Mononuclear cell (primary cell): ENCODE data around the gene TAF9B. TPM values are rescaled to one million over a fixed set of nuclear protein-coding genes. Genes with fewer than 3 reads are reported as not detected.
"Not testable (repeated sequence)": the region's sequence is repeated elsewhere in the genome, so short reads cannot be mapped to it uniquely, and the experiment has no call there.

Experiments used
- H3K27me3 ChIP-seq: 2 replicates; pipeline ENCODE4 v1.6.0; 2011; ENCODE audit warnings: low read length, control low read depth; ENCODE audit not compliant: insufficient read depth
- H3K4me1 ChIP-seq: 2 replicates; pipeline ENCODE4 v1.5.1; 2011; ENCODE audit warnings: mild to moderate bottlenecking, low read length, control low read depth; ENCODE audit not compliant: insufficient read depth
- H3K4me3 ChIP-seq: 2 replicates; pipeline ENCODE4 v1.5.1; 2011; ENCODE audit warnings: mild to moderate bottlenecking, low read length, moderate library complexity
- H3K9me3 ChIP-seq: 2 replicates; pipeline ENCODE4 v1.5.1; 2011; ENCODE audit warnings: low read depth, mild to moderate bottlenecking, control low read depth, low read length
- total RNA-seq: library from RNA; depleted of rRNA; stranded (reverse); fragments of >200 nt; gene quantifications from one replicate; pipeline ENCODE4 v1.2.3, GENCODE V29; 2012

The TAF9B gene
- total RNA-seq, 1 donor = 15.5 TPM

DNA sequence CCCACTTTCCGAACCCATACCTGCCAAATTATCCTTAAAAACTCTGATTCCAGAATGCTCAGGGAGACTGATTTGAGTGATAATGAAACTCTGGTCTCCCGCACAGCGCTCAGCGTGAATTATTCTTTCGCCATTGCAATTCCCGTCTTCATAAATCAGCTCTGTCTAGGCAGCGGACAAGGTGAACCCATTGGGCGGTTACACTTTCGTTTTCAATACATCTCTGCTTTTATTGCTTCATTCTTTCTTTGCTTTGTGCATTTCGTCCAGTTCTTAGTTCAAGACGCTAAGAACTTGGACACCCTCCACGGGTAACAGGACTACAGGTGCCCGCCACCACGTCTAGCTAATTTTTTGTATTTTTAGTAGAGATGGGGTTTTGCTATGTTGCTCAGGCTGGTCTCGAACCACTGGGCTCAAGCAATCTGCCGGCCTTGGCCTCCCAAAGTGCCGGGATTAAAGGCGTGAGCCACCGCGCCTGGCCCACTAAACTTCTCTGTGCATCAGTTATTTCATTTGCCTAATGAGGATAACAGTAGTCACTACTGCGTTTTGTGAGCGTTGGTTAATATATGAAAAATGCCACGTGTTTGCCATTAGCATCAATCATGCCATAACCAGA, 36.3 kb downstream of the TAF9B start:
- peaks cover 36% of the 10 kb centered on the region for H3K4me1 ChIP-seq
- H3K27me3 ChIP-seq = no peaks in the 10 kb centered on the region
- peak overlapping the region; percentile 37 for H3K4me3 ChIP-seq
- no peaks in the 10 kb centered on the region for H3K9me3 ChIP-seq

DNA sequence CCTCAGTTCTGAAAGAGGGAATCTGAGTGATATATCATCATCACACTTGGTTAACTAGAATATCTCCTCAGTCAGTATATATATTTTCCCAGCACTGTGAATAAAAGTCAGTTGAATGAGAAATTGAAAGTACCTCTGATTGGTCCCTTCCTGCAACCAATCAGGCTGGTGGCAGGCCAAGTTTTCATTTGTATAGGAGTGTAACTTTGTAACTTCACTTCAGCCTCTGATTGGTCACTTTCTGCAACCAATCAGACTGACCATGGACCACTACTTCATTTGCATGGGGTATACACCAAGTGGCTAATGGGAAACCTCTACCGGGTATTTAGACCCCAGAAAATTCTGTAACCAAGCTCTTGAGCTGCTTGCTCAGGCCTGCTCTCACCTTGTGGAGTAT, 37.4 kb downstream of the TAF9B start:
- Histone ChIP-seq H3K4me3 (no peak overlapping the region), H3K27me3 (no peaks in the 10 kb centered on the region), H3K4me1 (peaks cover 28% of the 10 kb centered on the region), H3K9me3 (no peaks in the 10 kb centered on the region)

DNA sequence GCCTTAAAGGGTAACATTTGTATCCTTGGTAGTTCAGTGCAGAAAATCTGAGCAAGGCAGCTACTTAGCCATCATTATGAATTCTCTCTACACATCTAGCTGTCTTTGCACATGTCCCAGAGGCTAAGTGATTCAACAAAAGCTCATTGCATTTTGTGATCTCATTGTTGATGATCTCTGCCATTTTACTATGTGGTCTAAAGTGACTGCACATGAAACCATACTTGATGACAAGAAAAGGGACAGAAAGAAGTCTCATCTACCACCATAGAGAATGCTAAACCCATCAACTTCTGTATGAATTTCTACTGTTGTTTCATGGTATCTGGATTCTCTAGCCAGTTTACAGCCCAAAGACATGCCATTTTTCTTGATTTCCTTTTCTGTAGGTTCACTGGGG, 41.3 kb downstream of the TAF9B start:
- Histone ChIP-seq H3K4me3 (no peak overlapping the region), H3K27me3 (no peaks in the 10 kb centered on the region), H3K9me3 (no peaks in the 10 kb centered on the region), H3K4me1 (peaks cover 3% of the 10 kb centered on the region)

DNA sequence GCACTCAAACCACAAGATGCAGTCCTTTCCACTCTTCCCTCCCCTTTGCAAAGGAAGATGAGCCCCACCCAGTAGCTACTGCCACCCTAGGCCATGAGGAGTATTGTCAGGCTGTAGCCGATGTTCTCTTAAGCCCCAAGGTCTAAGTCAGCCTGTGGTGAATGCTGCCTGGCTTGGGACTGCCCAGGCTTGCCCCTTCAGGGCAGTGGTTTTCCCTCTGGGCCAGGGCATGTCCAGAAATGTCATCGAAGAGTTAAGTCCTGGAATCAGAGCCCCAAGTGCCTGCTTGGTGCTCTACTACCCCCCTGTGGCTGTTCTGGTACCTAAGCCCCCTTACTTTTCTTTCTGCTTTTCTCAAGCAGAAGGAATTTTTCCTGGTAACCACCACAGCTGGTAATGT, 47.2 kb downstream of the TAF9B start:
- H3K27me3 ChIP-seq = no peaks in the 10 kb centered on the region

DNA sequence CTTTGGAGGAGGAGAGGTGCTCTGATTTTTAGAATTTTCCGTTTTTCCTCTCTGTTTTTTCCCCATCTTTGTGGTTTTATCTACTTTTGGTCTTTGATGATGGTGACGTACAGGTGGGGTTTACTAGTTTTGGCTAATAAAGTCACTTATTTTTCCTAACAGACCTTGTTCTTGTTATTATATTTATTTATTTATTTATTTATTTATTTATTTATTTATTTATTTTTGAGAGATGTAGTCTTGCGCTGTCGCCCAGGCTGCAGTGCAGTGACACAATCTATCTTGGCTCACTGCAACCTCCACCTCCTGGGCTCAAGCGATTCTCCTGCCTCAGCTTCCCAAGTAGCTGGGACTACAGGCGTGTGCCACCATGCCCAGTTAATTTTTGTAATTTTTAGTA, 58.0 kb downstream of the TAF9B start:
- not testable (repeated sequence) for H3K4me3 ChIP-seq, H3K27me3 ChIP-seq, H3K4me1 ChIP-seq

More for the DNA sequence above, 47.2 kb downstream of the TAF9B start:
- H3K4me3 ChIP-seq = no peak overlapping the region
- no peaks in the 10 kb centered on the region for H3K9me3 ChIP-seq
- H3K4me1 ChIP-seq = no peaks in the 10 kb centered on the region

More for the DNA sequence above, 58.0 kb downstream of the TAF9B start:
- H3K9me3 ChIP-seq = not testable (repeated sequence)

Other genes with a start within 250 kb of the TAF9B start
- 63.2 TPM for gene MAGT1, start 244.2 kb downstream of the TAF9B start, total RNA-seq
- 217 TPM for gene COX7B, start 240.2 kb downstream of the TAF9B start, total RNA-seq
- gene ATP7A, start 229.0 kb downstream of the TAF9B start, total RNA-seq = 19.1 TPM
- gene PGAM4, start 170.0 kb downstream of the TAF9B start, total RNA-seq = not detected
- gene PGK1, start 35.4 kb downstream of the TAF9B start, total RNA-seq = 217 TPM
- 15.8 TPM for gene CYSLTR1, start 188.0 kb upstream of the TAF9B start, total RNA-seq